Lower leg skin (tissue), 4 donors: Measurements from ENCODE around the gene GRK2. TPM values are rescaled to one million over a fixed set of nuclear protein-coding genes. Genes with fewer than 3 reads are reported as not detected.
A peak's percentile ranks its signal among the peaks of the same experiment; 100 is the strongest.

Source experiments
- DNase-seq, 2 donors: peaks; one replicate each; pipeline ENCODE4 v3.0.0-alpha.2; 2019; ENCODE audit warnings: low spot score in 2 of 2
- H3K4me3 ChIP-seq: fragments of 200-600 bp; sonication (generic); 2 replicates; pipeline ENCODE4 v1.5.1; 2017; ENCODE audit warnings: mild to moderate bottlenecking, low read depth; ENCODE audit not compliant: poor library complexity, severe bottlenecking
- POLR2A ChIP-seq, 2 donors: fragments of 450-650 bp; IDR thresholded peaks; one replicate each; pipeline ENCODE4 v1.6.1; 2016 to 2017; ENCODE audit warnings: antibody characterized with exemption in 2 of 2, mild to moderate bottlenecking in 1 of 2, moderate library complexity in 1 of 2
- WGBS, 2 donors: methylation state at CpG; one replicate each; pipeline ENCODE4 v1.1.5; 2018; 5-methylcytosine and 5-hydroxymethylcytosine counted together
- intact Hi-C: fragments of 100-400 bp; cut with DNase I; formaldehyde crosslinking; loops from one replicate; pipeline ENCODE4 v1.15.0; 2023; ENCODE audit warnings: low total_unique reads
- total RNA-seq, 4 donors: library from RNA; depleted of rRNA; stranded (reverse); fragments of >200 nt; gene quantifications; one replicate each; pipeline ENCODE4 v1.1.0, GENCODE V29; 2016
- TF ChIP-seq, protein P1 (sequence below), 3 donors: fragments of 450-650 bp; IDR thresholded peaks; one replicate each; pipeline ENCODE4 v1.5.1; 2016; ENCODE audit warnings: antibody characterized with exemption in 3 of 3, mild to moderate bottlenecking in 3 of 3, moderate library complexity in 2 of 3

GRK2 gene
- total RNA-seq, 4 donors from 2014 or later = 81.1 to 127 (median 114) TPM

- H3K4me3 ChIP-seq = no peak overlapping the region
- peak in 1 of 2 donors; percentile 83 for DNase-seq
- TF ChIP-seq, protein P1, sequence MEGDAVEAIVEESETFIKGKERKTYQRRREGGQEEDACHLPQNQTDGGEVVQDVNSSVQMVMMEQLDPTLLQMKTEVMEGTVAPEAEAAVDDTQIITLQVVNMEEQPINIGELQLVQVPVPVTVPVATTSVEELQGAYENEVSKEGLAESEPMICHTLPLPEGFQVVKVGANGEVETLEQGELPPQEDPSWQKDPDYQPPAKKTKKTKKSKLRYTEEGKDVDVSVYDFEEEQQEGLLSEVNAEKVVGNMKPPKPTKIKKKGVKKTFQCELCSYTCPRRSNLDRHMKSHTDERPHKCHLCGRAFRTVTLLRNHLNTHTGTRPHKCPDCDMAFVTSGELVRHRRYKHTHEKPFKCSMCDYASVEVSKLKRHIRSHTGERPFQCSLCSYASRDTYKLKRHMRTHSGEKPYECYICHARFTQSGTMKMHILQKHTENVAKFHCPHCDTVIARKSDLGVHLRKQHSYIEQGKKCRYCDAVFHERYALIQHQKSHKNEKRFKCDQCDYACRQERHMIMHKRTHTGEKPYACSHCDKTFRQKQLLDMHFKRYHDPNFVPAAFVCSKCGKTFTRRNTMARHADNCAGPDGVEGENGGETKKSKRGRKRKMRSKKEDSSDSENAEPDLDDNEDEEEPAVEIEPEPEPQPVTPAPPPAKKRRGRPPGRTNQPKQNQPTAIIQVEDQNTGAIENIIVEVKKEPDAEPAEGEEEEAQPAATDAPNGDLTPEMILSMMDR (IDR thresholded peaks at IDR 0.05) = no peak
- no peak for TF ChIP-seq POLR2A (IDR thresholded peaks at IDR 0.05)
- intact Hi-C loops = no loop called here
- 54 to 57% methylated on average over 12 to 14 of the region's 14 CpGs for WGBS, 2 donors
Observed at GRCh38 chr11:67304511-67305113, 38.3 kb downstream of the GRK2 start.

- intact Hi-C loops = no loop called here
- TF ChIP-seq POLR2A (IDR thresholded peaks at IDR 0.05) = no peak
- TF ChIP-seq, protein P1 (IDR thresholded peaks at IDR 0.05) = no peak
- H3K4me3 ChIP-seq = no peak overlapping the region
- peak in 1 of 2 donors; percentile 86 for DNase-seq
- 83 to 85% methylated on average over 19 of the region's 19 CpGs for WGBS, 2 donors
Observed at GRCh38 chr11:67306769-67307544, 40.7 kb downstream of the GRK2 start.

GRCh38 chr11:67307545-67308001 lies 41.3 kb downstream of the GRK2 start:
- 88% methylated on average over 11 to 12 of the region's 12 CpGs for WGBS, 2 donors
- TF ChIP-seq, protein P1 (IDR thresholded peaks at IDR 0.05) = no peak
- no peak for TF ChIP-seq POLR2A (IDR thresholded peaks at IDR 0.05)

GRCh38 chr11:67308031-67308866 lies 42.0 kb downstream of the GRK2 start:
- DNase-seq = peak in 1 of 2 donors; percentile 77
- no peak overlapping the region for H3K4me3 ChIP-seq
- TF ChIP-seq, protein P1 (IDR thresholded peaks at IDR 0.05) = no peak
- TF ChIP-seq POLR2A (IDR thresholded peaks at IDR 0.05) = no peak
- WGBS, 2 donors = 91 to 96% methylated on average over 18 to 19 of the region's 20 CpGs
- intact Hi-C loops = no loop called here

More at GRCh38 chr11:67307545-67308001, 41.3 kb downstream of the GRK2 start:
- no peak overlapping the region for H3K4me3 ChIP-seq
- intact Hi-C loops = no loop called here
- DNase-seq = no peak

DNA sequence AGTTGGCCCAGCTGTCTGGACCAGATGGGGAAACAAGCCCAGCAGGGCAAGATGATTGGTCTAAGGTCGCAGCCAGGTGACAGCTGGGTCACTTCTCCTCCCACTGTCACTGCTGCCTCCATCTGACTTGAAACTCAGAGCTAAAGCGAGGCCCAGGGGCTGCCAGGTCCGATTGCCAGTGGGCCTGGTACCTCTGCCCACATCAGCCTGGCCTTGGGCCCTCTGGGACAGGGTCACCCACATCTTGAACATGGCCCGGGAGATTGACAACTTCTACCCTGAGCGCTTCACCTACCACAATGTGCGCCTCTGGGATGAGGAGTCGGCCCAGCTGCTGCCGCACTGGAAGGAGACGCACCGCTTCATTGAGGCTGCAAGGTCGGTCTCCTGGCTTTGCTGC lies 42.9 kb downstream of the GRK2 start:
- intact Hi-C loops = no loop called here
- 94 to 96% methylated on average over 11 of the region's 11 CpGs for WGBS, 2 donors
- no peak overlapping the region for H3K4me3 ChIP-seq
- DNase-seq = peak in 1 of 2 donors; percentile 82
- no peak for TF ChIP-seq POLR2A (IDR thresholded peaks at IDR 0.05)
- TF ChIP-seq, protein P1 (IDR thresholded peaks at IDR 0.05) = no peak
